ENCODE results near the gene WEE2.

WEE2 gene

DNA sequence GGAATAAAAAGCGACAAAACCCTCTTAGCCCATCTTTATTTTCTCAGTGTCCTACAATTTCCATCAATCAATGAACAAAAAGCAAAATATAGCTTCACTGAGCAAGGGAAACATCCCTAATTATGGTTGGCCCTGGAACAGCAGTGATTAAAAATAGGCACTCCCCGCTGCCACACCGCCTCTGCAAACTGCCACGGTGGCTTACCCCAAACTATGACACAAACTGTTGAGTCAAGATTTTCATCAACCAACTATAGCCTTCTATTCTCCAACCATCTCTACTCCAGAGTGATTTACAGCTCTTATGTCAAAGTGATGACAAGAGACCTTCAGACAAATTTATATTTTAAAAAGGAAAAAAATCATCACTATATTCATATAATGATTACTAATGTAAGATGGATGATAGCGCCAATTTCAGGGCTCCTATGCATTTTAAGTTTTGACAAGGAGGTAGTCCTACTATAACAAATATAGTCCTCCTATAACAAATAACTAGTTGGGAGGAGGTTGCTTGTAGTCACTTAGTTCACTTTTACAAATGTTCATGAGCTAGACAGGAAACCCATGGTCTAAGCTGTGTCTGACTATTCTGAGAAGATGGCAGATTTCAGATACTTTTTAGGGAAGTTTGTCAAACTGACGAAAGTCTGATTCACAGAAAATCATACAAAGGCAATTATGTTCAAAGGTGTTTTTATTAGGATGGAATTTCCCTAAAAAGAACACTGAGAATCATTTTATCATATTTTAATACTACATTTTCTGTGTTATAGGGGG is 32.5 kb upstream of the WEE2 start:
- no peak overlapping the region for H3K4me3 ChIP-seq (ENCODE audit: low read length)
- TF ChIP-seq, protein P1, sequence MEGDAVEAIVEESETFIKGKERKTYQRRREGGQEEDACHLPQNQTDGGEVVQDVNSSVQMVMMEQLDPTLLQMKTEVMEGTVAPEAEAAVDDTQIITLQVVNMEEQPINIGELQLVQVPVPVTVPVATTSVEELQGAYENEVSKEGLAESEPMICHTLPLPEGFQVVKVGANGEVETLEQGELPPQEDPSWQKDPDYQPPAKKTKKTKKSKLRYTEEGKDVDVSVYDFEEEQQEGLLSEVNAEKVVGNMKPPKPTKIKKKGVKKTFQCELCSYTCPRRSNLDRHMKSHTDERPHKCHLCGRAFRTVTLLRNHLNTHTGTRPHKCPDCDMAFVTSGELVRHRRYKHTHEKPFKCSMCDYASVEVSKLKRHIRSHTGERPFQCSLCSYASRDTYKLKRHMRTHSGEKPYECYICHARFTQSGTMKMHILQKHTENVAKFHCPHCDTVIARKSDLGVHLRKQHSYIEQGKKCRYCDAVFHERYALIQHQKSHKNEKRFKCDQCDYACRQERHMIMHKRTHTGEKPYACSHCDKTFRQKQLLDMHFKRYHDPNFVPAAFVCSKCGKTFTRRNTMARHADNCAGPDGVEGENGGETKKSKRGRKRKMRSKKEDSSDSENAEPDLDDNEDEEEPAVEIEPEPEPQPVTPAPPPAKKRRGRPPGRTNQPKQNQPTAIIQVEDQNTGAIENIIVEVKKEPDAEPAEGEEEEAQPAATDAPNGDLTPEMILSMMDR (IDR thresholded peaks at IDR 0.05; ENCODE audit: insufficient read depth, low read depth, low read length, missing control alignments) = no peak
- peak; percentile 25 for DNase-seq (ENCODE audit: low read depth)

DNA sequence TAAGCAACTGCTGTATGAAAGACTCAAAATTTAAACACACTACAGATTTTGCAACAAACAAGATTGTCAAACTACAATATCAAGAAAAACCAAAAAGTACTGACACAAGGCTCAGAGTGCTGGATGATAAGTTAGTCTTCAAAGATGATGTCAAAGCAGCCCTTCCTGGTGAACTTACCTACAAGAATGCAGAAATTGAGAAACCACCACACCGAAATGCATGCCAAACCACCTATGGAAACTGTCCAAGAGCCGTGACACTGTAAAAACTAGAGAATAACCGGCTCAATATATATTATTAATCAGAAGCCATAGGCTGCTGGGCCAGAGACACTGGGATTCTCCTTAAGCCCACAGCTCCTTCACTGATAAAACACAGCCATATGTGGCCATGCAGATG is 31.5 kb upstream of the WEE2 start:
- TF ChIP-seq, protein P1 (IDR thresholded peaks at IDR 0.05; ENCODE audit: insufficient read depth, low read depth, low read length, missing control alignments) = no peak
- H3K4me3 ChIP-seq (ENCODE audit: low read length) = no peak overlapping the region
- DNase-seq (ENCODE audit: low read depth) = peak; percentile 94

DNA sequence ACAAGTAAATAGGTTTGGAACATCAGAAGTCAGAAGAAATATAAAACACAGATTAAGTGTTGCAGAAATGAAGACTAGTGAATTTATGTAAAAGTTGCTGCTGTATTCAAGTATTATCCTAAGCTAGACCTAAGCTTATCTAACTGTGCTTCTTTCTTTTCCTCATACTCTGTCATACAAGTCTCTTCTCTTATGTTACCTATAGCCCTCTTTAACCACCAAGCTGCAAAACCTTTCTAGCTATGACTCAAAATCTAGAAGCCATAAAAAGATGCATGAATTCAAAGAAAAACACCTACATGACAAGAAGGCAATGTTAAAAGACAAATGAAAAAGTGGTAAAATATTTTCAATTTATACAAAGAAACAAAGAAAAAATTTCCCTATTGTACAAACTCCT is 29.1 kb upstream of the WEE2 start:
- DNase-seq (ENCODE audit: low read depth) = no peak
- TF ChIP-seq, protein P1 (IDR thresholded peaks at IDR 0.05; ENCODE audit: insufficient read depth, low read depth, low read length, missing control alignments) = no peak
- no peak overlapping the region for H3K4me3 ChIP-seq (ENCODE audit: low read length)

DNA sequence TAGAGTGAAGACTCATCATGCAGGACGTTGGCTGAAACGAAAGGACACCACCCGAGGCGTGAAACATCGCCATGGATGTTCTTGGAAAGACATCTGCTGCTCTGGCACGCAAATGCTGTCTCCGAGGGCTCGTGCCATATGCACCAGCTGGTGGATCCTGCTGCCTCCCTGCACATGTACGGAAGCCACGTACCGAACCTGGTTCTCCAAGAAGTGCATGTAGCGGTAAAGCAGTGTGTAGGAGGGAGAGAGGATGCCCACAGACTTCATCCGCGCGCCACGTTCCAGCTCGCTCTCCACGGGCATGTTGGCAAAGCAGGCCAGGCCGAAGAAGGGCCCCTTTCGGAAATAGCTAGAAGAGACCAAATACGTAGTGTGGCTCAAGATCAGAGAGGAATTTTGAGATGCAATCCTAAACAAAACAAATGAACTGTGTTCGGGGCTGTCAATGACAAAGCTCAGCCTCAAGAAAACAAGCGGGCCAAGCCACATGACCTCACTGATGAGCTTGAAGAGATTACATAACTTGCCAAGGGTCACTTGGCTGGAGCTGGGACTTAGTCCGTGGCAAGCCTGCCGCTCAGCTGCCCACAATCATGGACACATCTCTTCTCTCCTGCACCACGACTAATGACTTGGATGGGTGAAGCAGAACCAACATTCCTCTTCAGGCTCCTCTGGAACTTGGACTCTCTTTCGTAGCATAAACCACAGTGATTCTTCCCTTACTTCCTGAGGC is 22.7 kb upstream of the WEE2 start:
- no peak for DNase-seq (ENCODE audit: low read depth)
- no peak overlapping the region for H3K4me3 ChIP-seq (ENCODE audit: low read length)
- TF ChIP-seq, protein P1 (IDR thresholded peaks at IDR 0.05; ENCODE audit: insufficient read depth, low read depth, low read length, missing control alignments) = no peak

DNA sequence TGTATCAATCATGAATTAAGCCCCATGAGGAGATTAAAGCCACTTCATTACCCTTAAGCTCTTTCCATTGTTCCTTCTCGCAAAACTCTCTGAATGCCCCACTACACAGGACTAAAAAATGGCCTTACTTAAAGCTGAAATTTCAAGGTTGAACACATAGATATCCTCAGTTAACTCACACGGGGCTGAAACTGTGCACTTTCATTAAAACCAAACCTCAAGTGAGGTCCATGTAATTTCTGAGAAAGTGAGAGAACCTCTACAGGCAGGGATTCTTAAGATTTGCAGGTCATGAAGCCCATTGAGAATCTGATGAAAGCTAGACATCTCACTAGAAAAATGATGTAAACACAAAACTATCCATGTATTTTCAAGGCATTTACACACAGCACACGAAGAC is 22.1 kb upstream of the WEE2 start:
- TF ChIP-seq, protein P1 (IDR thresholded peaks at IDR 0.05; ENCODE audit: insufficient read depth, low read depth, low read length, missing control alignments) = no peak
- H3K4me3 ChIP-seq (ENCODE audit: low read length) = no peak overlapping the region
- no peak for DNase-seq (ENCODE audit: low read depth)

DNA sequence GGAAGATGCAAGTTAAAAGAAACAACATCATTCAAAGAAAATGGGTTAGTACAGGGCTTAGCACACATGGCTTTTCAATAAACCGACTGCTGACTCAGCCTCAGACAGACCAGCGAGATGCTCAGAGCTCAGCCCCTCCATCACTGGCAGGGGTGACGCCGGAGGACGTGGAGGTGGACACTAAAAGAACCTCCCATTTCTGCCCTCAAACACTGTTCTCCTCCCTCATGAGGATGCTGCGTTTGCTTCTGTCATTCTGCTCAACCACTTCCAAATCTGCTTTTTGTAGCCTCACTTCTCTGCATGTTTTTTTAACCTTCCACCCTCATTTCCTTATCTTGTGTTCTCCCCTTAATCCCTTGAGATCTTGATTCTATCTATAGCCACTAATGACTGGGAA is 21.5 kb upstream of the WEE2 start:
- no peak for DNase-seq (ENCODE audit: low read depth)
- TF ChIP-seq, protein P1 (IDR thresholded peaks at IDR 0.05; ENCODE audit: insufficient read depth, low read depth, low read length, missing control alignments) = no peak
- no peak overlapping the region for H3K4me3 ChIP-seq (ENCODE audit: low read length)
